ENCODE data around the gene RAP1GAP.

RAP1GAP gene

GRCh38 chr1:21590126-21590880 lies 78.9 kb downstream of the RAP1GAP start:
- no peak for DNase-seq
- H3K4me3 ChIP-seq (ENCODE audit: low read depth, low read length), result no peak overlapping the region
- no peak overlapping the region for H3K27ac ChIP-seq
- no peak for TF ChIP-seq CTCF (IDR thresholded peaks at IDR 0.05; ENCODE audit: low read depth, low read length)
- no peaks in the 10 kb centered on the region for H3K9me3 ChIP-seq (ENCODE audit: severe bottlenecking)
- no peaks in the 10 kb centered on the region; the same call in 1 of the 2 replicates for H3K36me3 ChIP-seq
- H3K27me3 ChIP-seq (ENCODE audit: insufficient read depth, low read depth, severe bottlenecking), result no peaks in the 10 kb centered on the region

GRCh38 chr1:21589618-21590017 lies 79.5 kb downstream of the RAP1GAP start:
- H3K27ac ChIP-seq, result no peak overlapping the region
- no peaks in the 10 kb centered on the region for H3K27me3 ChIP-seq (ENCODE audit: insufficient read depth, low read depth, severe bottlenecking)
- no peak overlapping the region for H3K4me3 ChIP-seq (ENCODE audit: low read depth, low read length)
- no peaks in the 10 kb centered on the region for H3K9me3 ChIP-seq (ENCODE audit: severe bottlenecking)
- TF ChIP-seq CTCF (IDR thresholded peaks at IDR 0.05; ENCODE audit: low read depth, low read length), result no peak
- no peaks in the 10 kb centered on the region; the same call in 1 of the 2 replicates for H3K36me3 ChIP-seq
- no peak for DNase-seq

GRCh38 chr1:21587602-21587953 lies 81.6 kb downstream of the RAP1GAP start:
- H3K4me3 ChIP-seq (ENCODE audit: low read depth, low read length), result no peak overlapping the region
- DNase-seq, result peak; percentile 42
- H3K27ac ChIP-seq, result peak overlapping the region; percentile 75
- H3K9me3 ChIP-seq (ENCODE audit: severe bottlenecking), result no peaks in the 10 kb centered on the region
- no peak for TF ChIP-seq CTCF (IDR thresholded peaks at IDR 0.05; ENCODE audit: low read depth, low read length)
- no peaks in the 10 kb centered on the region for H3K27me3 ChIP-seq (ENCODE audit: insufficient read depth, low read depth, severe bottlenecking)
- H3K36me3 ChIP-seq, result no peaks in the 10 kb centered on the region

GRCh38 chr1:21586846-21587601 lies 82.1 kb downstream of the RAP1GAP start:
- peak; percentile 45; the same call in 1 of the 2 replicates for TF ChIP-seq CTCF (IDR thresholded peaks at IDR 0.05; ENCODE audit: low read depth, low read length)
- H3K27ac ChIP-seq, result peak overlapping the region; percentile 75
- no peaks in the 10 kb centered on the region for H3K9me3 ChIP-seq (ENCODE audit: severe bottlenecking)
- H3K36me3 ChIP-seq, result no peaks in the 10 kb centered on the region
- DNase-seq, result peak; percentile 77
- H3K4me3 ChIP-seq (ENCODE audit: low read depth, low read length), result no peak overlapping the region
- no peaks in the 10 kb centered on the region for H3K27me3 ChIP-seq (ENCODE audit: insufficient read depth, low read depth, severe bottlenecking)

- DNase-seq, result peak; percentile 87
- Histone ChIP-seq H3K9me3 (ENCODE audit: severe bottlenecking) (no peaks in the 10 kb centered on the region), H3K27me3 (ENCODE audit: insufficient read depth, low read depth, severe bottlenecking) (no peaks in the 10 kb centered on the region), H3K36me3 (no peaks in the 10 kb centered on the region), H3K4me3 (ENCODE audit: low read depth, low read length) (no peak overlapping the region), H3K27ac (peak overlapping the region; percentile 75)
- TF ChIP-seq CTCF (IDR thresholded peaks at IDR 0.05; ENCODE audit: low read depth, low read length), result no peak
Observed at GRCh38 chr1:21586222-21586621, 82.9 kb downstream of the RAP1GAP start.

All from WERI-Rb-1 (cell line).